ENCODE measurements around the gene SPPL2C.

DNA sequence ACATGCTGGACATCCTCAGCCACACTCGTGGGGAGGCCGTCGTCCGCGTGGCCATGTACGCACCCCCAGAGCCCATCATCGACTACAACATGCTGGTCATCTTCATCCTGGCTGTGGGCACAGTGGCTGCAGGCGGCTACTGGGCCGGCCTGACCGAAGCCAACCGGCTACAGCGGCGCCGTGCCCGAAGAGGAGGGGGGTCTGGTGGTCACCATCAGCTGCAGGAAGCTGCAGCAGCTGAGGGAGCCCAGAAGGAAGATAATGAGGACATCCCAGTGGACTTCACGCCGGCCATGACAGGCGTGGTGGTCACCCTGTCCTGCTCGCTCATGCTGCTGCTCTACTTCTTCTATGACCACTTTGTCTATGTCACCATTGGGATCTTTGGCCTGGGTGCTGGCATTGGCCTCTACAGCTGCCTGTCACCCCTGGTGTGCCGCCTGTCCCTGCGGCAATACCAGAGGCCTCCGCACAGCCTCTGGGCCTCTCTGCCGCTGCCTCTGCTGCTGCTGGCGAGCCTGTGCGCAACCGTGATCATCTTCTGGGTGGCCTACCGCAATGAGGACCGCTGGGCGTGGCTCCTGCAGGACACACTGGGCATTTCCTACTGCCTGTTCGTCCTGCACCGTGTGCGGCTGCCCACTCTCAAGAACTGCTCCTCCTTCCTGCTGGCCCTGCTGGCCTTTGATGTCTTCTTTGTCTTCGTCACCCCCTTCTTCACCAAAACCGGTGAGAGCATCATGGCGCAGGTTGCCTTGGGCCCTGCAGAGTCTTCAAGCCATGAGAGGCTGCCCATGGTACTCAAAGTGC, 900 bp downstream of the SPPL2C start:
- TF ChIP-seq, protein P1, sequence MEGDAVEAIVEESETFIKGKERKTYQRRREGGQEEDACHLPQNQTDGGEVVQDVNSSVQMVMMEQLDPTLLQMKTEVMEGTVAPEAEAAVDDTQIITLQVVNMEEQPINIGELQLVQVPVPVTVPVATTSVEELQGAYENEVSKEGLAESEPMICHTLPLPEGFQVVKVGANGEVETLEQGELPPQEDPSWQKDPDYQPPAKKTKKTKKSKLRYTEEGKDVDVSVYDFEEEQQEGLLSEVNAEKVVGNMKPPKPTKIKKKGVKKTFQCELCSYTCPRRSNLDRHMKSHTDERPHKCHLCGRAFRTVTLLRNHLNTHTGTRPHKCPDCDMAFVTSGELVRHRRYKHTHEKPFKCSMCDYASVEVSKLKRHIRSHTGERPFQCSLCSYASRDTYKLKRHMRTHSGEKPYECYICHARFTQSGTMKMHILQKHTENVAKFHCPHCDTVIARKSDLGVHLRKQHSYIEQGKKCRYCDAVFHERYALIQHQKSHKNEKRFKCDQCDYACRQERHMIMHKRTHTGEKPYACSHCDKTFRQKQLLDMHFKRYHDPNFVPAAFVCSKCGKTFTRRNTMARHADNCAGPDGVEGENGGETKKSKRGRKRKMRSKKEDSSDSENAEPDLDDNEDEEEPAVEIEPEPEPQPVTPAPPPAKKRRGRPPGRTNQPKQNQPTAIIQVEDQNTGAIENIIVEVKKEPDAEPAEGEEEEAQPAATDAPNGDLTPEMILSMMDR (conservative IDR thresholded peaks at IDR 0.05 in 1 of 2, IDR thresholded peaks at IDR 0.05 in 1 of 2; ENCODE audit: extremely low read depth in 1 of 2, insufficient read depth in 1 of 2, low read depth in 1 of 2, low read length in 2 of 2), result no peak
- no peak for TF ChIP-seq EZH2 (IDR thresholded peaks at IDR 0.05; ENCODE audit: borderline replicate concordance, low read length)
